ENCODE measurements around the gene TYRO3. TPM values are rescaled to one million over a fixed set of nuclear protein-coding genes. Genes with fewer than 3 reads are reported as not detected.
A peak's percentile ranks its signal among the peaks of the same experiment; 100 is the strongest.

The TYRO3 gene
- total and polyA plus RNA-seq, 2 experiments from 2014 or later, result 17.2 to 26.3 TPM

- no peak for DNase-seq (ENCODE audit: low read depth in 1 of 2, low spot score in 1 of 2)
- Histone ChIP-seq H3K27ac (no peak overlapping the region), H3K36me3 (no peaks in the 10 kb centered on the region), H3K27me3 (no peaks in the 10 kb centered on the region), H3K9me3 (ENCODE audit: low read depth) (no peaks in the 10 kb centered on the region), H3K4me1 (ENCODE audit: low read depth) (no peaks in the 10 kb centered on the region), H3K4me3 (peak overlapping the region; percentile 36)
- TF ChIP-seq CTCF (IDR thresholded peaks at IDR 0.05; ENCODE audit: low read depth, low read length), result no peak
These were observed 61.7 kb downstream of the TYRO3 start for GRCh38 chr15:41620536-41621199.

- Histone ChIP-seq H3K36me3 (no peaks in the 10 kb centered on the region), H3K9me3 (ENCODE audit: low read depth) (no peaks in the 10 kb centered on the region), H3K27ac (no peak overlapping the region), H3K4me3 (peak overlapping the region; percentile 36), H3K27me3 (no peaks in the 10 kb centered on the region), H3K4me1 (ENCODE audit: low read depth) (no peaks in the 10 kb centered on the region)
- peak; percentile 83 to 94 for DNase-seq (ENCODE audit: low read depth in 1 of 2, low spot score in 1 of 2)
- TF ChIP-seq CTCF (IDR thresholded peaks at IDR 0.05; ENCODE audit: low read depth, low read length), result no peak
These were observed 62.5 kb downstream of the TYRO3 start for GRCh38 chr15:41621200-41622193.

- Histone ChIP-seq H3K36me3 (no peaks in the 10 kb centered on the region), H3K27ac (no peak overlapping the region), H3K9me3 (ENCODE audit: low read depth) (no peaks in the 10 kb centered on the region), H3K4me1 (ENCODE audit: low read depth) (no peaks in the 10 kb centered on the region), H3K4me3 (no peak overlapping the region), H3K27me3 (no peaks in the 10 kb centered on the region)
- TF ChIP-seq CTCF (IDR thresholded peaks at IDR 0.05; ENCODE audit: low read depth, low read length), result no peak
- DNase-seq (ENCODE audit: low read depth in 1 of 2, low spot score in 1 of 2), result peak in 1 of 2 donors; percentile 40
These were observed 63.9 kb downstream of the TYRO3 start for GRCh38 chr15:41622901-41623300.

GRCh38 chr15:41627203-41627602 lies 68.2 kb downstream of the TYRO3 start:
- no peak for TF ChIP-seq CTCF (IDR thresholded peaks at IDR 0.05; ENCODE audit: low read depth, low read length)
- no peaks in the 10 kb centered on the region for H3K27me3 ChIP-seq
- no peaks in the 10 kb centered on the region for H3K9me3 ChIP-seq (ENCODE audit: low read depth)
- no peaks in the 10 kb centered on the region for H3K36me3 ChIP-seq
- no peak for DNase-seq (ENCODE audit: low read depth in 1 of 2, low spot score in 1 of 2)
- peaks cover 11% of the 10 kb centered on the region for H3K4me1 ChIP-seq (ENCODE audit: low read depth)
- H3K4me3 ChIP-seq, result no peak overlapping the region
- no peak overlapping the region for H3K27ac ChIP-seq

GRCh38 chr15:41629463-41629862 lies 70.5 kb downstream of the TYRO3 start:
- no peak for DNase-seq (ENCODE audit: low read depth in 1 of 2, low spot score in 1 of 2)
- H3K4me1 ChIP-seq (ENCODE audit: low read depth), result peaks cover 15% of the 10 kb centered on the region
- H3K27me3 ChIP-seq, result no peaks in the 10 kb centered on the region
- no peak overlapping the region for H3K4me3 ChIP-seq
- TF ChIP-seq CTCF (IDR thresholded peaks at IDR 0.05; ENCODE audit: low read depth, low read length), result no peak
- no peaks in the 10 kb centered on the region for H3K36me3 ChIP-seq
- no peak overlapping the region for H3K27ac ChIP-seq
- H3K9me3 ChIP-seq (ENCODE audit: low read depth), result no peaks in the 10 kb centered on the region

All from cardiac muscle cell (in vitro differentiated cells and primary cell).